Psoas muscle (tissue), 8 donors: ENCODE results near the gene OLA1. TPM values are rescaled to one million over a fixed set of nuclear protein-coding genes. Genes with fewer than 3 reads are reported as not detected.

Experiments used
- ATAC-seq, 4 donors: fragments of 200-7000 bp; cut with Tn5 transposase; one replicate each; pipeline ENCODE4 v1.9.1; 2020; ENCODE audit warnings: moderate library complexity in 3 of 4, mild to moderate bottlenecking in 2 of 4
- DNase-seq, 2 donors: peaks; one replicate each; pipeline ENCODE4 v3.0.0-alpha.2; 2020
- H3K27ac ChIP-seq: fragments of 200-600 bp; one replicate; pipeline ENCODE4 v1.8.0; 2022
- H3K27me3 ChIP-seq, 3 donors: fragments of 200-600 bp in 1 of 3; one replicate each; pipeline versions ENCODE4 v1.6.1 to v1.8.0; 2013 to 2022; ENCODE audit warnings: low read length in 2 of 3, mild to moderate bottlenecking in 2 of 3, moderate library complexity in 1 of 3; ENCODE audit not compliant: insufficient read depth in 3 of 3
- H3K36me3 ChIP-seq, 2 donors: fragments of 200-600 bp in 1 of 2; one replicate each; pipeline versions ENCODE4 v1.6.1 to v1.8.0; 2013 to 2022; ENCODE audit warnings: low read depth in 1 of 2, mild to moderate bottlenecking in 1 of 2, moderate library complexity in 1 of 2; ENCODE audit not compliant: insufficient read depth in 1 of 2
- H3K4me1 ChIP-seq: fragments of 200-600 bp; one replicate; pipeline ENCODE4 v1.8.0; 2022
- H3K4me3 ChIP-seq: fragments of 200-600 bp; one replicate; pipeline ENCODE4 v1.8.0; 2022; ENCODE audit warnings: mild to moderate bottlenecking
- H3K9me3 ChIP-seq: fragments of 200-600 bp; one replicate; pipeline ENCODE4 v1.8.0; 2022
- WGBS, 3 donors: extraction: QIAGEN DNeasy Blood & Tissue Kit; methylation state at CpG; one replicate each; pipeline versions ENCODE4 v1.1.6 to v1.1.7; 2013; 5-methylcytosine and 5-hydroxymethylcytosine counted together
- intact Hi-C, 2 donors: fragments of 100-400 bp; cut with DNase I; formaldehyde crosslinking; loops; one replicate each; pipeline versions ENCODE4 v1.11.0 to v1.14.2; 2022
- polyA plus RNA-seq, 3 donors: library from polyadenylated mRNA; stranded (reverse); fragments of 200-250 nt; gene quantifications; one replicate each; pipeline ENCODE4 v1.2.3, GENCODE V29; 2013
- total RNA-seq, 4 donors: library from RNA; stranded (reverse); fragmentation: NEBNext Ultra II Directional in 2 of 4; extraction: Animal tissue kit (Norgen Biotek cat#: 25700) in 2 of 4; gene quantifications; one replicate each; pipeline versions ENCODE4 v1.2.1 to v1.2.4, GENCODE V29; 2021 to 2023
- TF ChIP-seq, protein P1 (sequence below): fragments of 200-600 bp; IDR thresholded peaks from one replicate; pipeline ENCODE4 v1.8.0; 2022; ENCODE audit warnings: antibody characterized with exemption
- donor health status: healthy with polysubstance abuse.
- donor health status: DM: no; HTN: no; CAD: no; lungs with moderate emphysema.
- donor health status: Bipolar disorder and iron deficiency.
- donor health status: healthy.
- donor health status: DM: yes; HTN: yes; CAD: no.
- donor health status: DM: no; HTN: no; CAD: no.
- donor health status: DM: no; HTN: no; CAD: no.
- donor health status: DM: yes; HTN: yes; CAD: no.

OLA1 gene
- total and polyA plus RNA-seq, 7 donors, result 86.8 to 125 (median 112) TPM

DNA sequence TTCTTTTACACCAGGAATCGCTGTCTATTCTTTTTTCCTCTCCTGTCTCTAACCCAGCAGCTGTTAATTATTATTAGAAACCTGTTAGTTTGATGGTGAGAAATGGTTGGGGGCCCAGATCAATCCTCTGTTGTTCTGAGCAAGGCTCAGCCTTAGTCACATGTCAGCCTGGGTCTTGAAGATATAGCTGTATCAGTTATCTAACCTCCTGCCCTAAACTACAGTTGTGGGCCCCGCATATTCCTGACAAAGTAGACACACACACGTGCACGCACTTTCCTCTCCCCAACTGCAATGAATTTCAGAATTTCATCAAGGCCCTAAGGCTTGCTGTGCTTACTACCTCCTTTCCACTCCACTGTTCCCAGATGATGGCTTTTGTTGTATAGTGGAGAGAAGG is 54.6 kb downstream of the OLA1 start:
- TF ChIP-seq, protein P1, sequence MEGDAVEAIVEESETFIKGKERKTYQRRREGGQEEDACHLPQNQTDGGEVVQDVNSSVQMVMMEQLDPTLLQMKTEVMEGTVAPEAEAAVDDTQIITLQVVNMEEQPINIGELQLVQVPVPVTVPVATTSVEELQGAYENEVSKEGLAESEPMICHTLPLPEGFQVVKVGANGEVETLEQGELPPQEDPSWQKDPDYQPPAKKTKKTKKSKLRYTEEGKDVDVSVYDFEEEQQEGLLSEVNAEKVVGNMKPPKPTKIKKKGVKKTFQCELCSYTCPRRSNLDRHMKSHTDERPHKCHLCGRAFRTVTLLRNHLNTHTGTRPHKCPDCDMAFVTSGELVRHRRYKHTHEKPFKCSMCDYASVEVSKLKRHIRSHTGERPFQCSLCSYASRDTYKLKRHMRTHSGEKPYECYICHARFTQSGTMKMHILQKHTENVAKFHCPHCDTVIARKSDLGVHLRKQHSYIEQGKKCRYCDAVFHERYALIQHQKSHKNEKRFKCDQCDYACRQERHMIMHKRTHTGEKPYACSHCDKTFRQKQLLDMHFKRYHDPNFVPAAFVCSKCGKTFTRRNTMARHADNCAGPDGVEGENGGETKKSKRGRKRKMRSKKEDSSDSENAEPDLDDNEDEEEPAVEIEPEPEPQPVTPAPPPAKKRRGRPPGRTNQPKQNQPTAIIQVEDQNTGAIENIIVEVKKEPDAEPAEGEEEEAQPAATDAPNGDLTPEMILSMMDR, result no peak
- H3K27me3 ChIP-seq, result no peaks in the 10 kb centered on the region
- no peak for DNase-seq
- ATAC-seq, result no peak
- no peak overlapping the region for H3K27ac ChIP-seq
- WGBS, 3 donors, result 96 to 100% (median 97%) methylated on average over 4 of the region's 4 CpGs
- H3K4me1 ChIP-seq, result peaks cover 5% of the 10 kb centered on the region
- no peaks in the 10 kb centered on the region for H3K9me3 ChIP-seq
- no peak overlapping the region for H3K4me3 ChIP-seq
- no peaks in the 10 kb centered on the region for H3K36me3 ChIP-seq
- intact Hi-C loops, result no loop called here

DNA sequence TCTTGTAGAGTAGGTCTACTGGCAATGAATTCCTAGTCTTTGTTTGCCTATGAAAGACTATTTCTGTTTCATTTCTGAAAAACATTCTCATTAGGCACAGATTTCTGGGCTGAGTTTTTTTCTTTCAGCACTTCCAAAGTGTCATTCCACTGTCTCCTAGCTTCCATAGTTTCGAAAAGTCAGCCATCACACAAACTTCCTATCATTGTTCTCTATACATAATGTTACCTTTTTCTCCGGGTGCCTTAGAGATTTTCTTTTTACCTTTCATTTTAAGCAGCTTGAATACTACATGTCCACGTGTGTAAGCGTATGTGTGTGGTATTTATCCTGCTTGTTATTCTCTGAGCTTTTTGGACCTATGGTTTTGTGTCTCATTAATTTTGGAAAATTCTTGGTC is 55.7 kb downstream of the OLA1 start:
- Histone ChIP-seq H3K4me1 (no peaks in the 10 kb centered on the region), H3K4me3 (no peak overlapping the region), H3K9me3 (no peaks in the 10 kb centered on the region), H3K36me3 (no peaks in the 10 kb centered on the region), H3K27me3 (no peaks in the 10 kb centered on the region), H3K27ac (no peak overlapping the region)
- ATAC-seq (no peak), DNase-seq (no peak)
- WGBS, 3 donors, result 78 to 97% (median 95%) methylated on average over 4 of the region's 4 CpGs
- intact Hi-C loops, result no loop called here
- TF ChIP-seq, protein P1, result no peak

DNA sequence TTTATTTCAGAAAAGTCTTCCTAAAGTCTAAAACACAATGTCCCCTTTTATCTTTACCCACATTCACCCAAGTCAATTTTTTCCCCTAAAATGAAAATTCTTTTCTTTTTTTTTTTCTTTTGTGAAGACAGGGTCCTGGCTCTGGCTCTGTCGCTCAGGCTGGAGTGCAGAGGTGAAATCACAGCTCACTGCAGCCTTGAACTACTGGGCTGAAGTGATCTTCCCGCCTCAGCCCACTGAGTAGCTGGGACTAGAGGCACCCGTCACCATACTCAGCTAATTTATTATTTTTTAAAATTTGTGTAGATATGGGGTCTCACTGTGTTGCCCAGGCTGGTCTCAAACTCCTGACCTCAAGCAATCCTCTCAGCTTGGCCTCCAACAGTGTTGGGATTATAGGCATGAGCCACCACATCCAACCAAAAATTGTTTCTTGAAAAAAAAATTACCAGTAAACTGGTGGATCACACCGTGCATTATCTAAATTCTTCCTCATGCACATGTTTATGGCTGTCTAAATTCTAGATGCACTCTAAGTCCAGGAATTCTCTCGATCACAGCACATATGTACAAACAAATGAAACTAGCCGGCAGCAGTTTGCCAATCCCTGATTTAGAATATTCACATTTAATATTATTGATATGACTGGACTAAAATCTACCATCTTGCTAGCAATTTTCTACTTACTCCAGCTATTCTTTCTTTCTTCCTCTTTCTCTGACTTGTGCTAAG is 56.8 kb downstream of the OLA1 start:
- Histone ChIP-seq H3K4me3 (no peak overlapping the region), H3K4me1 (no peaks in the 10 kb centered on the region), H3K27ac (no peak overlapping the region), H3K27me3 (no peaks in the 10 kb centered on the region), H3K36me3 (no peaks in the 10 kb centered on the region), H3K9me3 (no peaks in the 10 kb centered on the region)
- WGBS, 3 donors, result 95 to 98% (median 97%) methylated on average over 6 of the region's 6 CpGs
- DNase-seq, result no peak
- intact Hi-C loops, result no loop called here
- TF ChIP-seq, protein P1, result no peak
- ATAC-seq, result no peak

DNA sequence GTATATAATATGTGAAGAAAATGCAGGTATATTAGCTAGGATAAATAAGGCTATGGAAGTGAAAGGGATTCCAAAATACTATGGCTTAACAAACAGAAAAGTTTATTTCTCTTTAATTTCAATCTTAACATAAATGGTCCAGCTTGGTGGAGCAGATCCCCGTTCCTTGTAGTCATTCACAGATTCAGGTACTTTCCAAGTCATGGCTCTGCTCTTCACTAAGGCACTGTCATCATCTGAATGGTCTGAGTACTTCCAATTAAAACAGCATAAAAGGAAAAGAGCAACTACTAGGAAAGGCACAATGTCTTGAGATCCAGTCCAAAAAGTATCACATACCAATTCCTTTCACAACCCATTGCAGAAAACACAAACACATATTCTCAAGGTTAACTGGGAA is 63.4 kb downstream of the OLA1 start:
- Histone ChIP-seq H3K4me3 (no peak overlapping the region), H3K27me3 (no peaks in the 10 kb centered on the region), H3K27ac (no peak overlapping the region), H3K4me1 (peaks cover 12% of the 10 kb centered on the region), H3K36me3 (no peaks in the 10 kb centered on the region), H3K9me3 (no peaks in the 10 kb centered on the region)
- DNase-seq (no peak), ATAC-seq (no peak)
- TF ChIP-seq, protein P1, result no peak
- 83 to 89% (median 87%) methylated on average over 1 of the region's 1 CpG for WGBS, 3 donors
- intact Hi-C loops, result no loop called here

DNA sequence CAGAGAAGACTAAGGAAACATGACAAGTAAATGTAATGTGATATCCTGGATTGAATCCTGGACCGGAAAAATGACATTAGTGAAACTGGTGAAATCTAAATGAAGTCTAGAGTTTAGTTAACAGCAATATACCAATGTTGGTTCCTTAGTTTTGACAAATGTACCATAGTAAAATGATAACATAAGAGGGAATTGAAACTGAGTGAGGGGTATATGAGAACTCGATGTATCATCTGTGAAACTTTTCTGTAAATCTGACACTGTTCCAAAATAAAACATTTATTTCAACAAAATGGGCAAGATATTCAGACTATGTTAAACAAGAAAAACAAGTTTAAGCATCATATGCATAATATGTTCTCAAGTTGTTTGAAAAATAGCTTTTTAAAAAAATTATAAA is 63.8 kb downstream of the OLA1 start:
- no peak overlapping the region for H3K4me3 ChIP-seq
- TF ChIP-seq, protein P1, result no peak
- ATAC-seq, result no peak
- intact Hi-C loops, result no loop called here
- no peaks in the 10 kb centered on the region for H3K9me3 ChIP-seq
- 55 to 86% (median 64%) methylated on average over 2 of the region's 2 CpGs for WGBS, 3 donors
- no peaks in the 10 kb centered on the region for H3K36me3 ChIP-seq
- H3K27ac ChIP-seq, result no peak overlapping the region
- peaks cover 12% of the 10 kb centered on the region for H3K4me1 ChIP-seq
- no peak for DNase-seq
- H3K27me3 ChIP-seq, result no peaks in the 10 kb centered on the region
